NT2/D1 (cell line): ENCODE results near the gene PTTG2.
"Not testable (repeated sequence)": the region's sequence is repeated elsewhere in the genome, so short reads cannot be mapped to it uniquely, and the experiment has no call there.

ENCODE experiments used
- DNase-seq: peaks from one replicate; pipeline ENCODE4 v3.0.0-alpha.2; 2011; ENCODE audit warnings: low read depth, low spot score
- H3K27me3 ChIP-seq: 2 replicates; pipeline ENCODE4 v1.6.0; 2011; ENCODE audit warnings: mild to moderate bottlenecking; ENCODE audit not compliant: insufficient read length, insufficient read depth
- H3K36me3 ChIP-seq: 2 replicates; pipeline ENCODE4 v1.6.1; 2011; ENCODE audit warnings: mild to moderate bottlenecking, low read length, mixed read lengths; ENCODE audit not compliant: insufficient read depth, insufficient read length
- H3K4me1 ChIP-seq: 2 replicates; pipeline ENCODE4 v1.5.1; 2011; ENCODE audit not compliant: insufficient read depth, insufficient read length
- H3K4me3 ChIP-seq: 2 replicates; pipeline ENCODE4 v1.5.1; 2011; ENCODE audit warnings: low read depth; ENCODE audit not compliant: insufficient read length
- H3K9ac ChIP-seq: 2 replicates; pipeline ENCODE4 v1.6.0; 2011; ENCODE audit warnings: low read depth; ENCODE audit not compliant: insufficient read length
- H3K9me3 ChIP-seq: 2 replicates; pipeline ENCODE4 v1.5.1; 2011; ENCODE audit warnings: mild to moderate bottlenecking, low read length; ENCODE audit not compliant: insufficient read depth
- SUZ12 ChIP-seq: IDR thresholded peaks from 2 replicates; pipeline ENCODE4 v1.6.1; 2011; ENCODE audit not compliant: insufficient read length, insufficient read depth; ENCODE audit errors: extremely low read depth
- YY1 ChIP-seq: IDR thresholded peaks from 2 replicates; pipeline ENCODE4 v1.6.1; 2011; ENCODE audit not compliant: insufficient read length, insufficient read depth
- ZNF274 ChIP-seq: IDR thresholded peaks from 2 replicates; pipeline ENCODE4 v1.6.1; 2011; ENCODE audit warnings: mild to moderate bottlenecking, low read depth, low read length

PTTG2 gene

DNA sequence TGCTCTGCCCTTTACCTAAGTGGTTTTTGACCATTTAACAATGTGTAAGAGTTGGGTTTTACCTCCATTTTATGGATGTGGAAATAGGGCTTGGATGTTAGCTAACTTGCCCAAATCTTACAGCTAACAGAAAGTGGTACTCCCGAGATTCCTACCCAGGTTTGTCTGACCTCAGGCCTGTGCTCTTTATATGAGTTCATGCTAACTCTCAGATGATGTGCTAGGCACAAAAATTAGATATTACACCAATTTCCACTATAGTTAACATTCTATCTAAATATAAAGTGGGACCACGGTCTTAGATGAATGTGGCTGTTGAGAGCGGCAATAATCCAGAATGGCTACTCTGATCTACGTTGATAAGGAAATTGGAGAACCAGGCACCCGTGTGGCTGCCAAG, at the start of gene PTTG2:
Gene PTTG2, plus strand, starts transcription at position 301 of the 400 bp plus-strand sequence. Its CDS starts 37 bp downstream, at position 338.
- no peak for DNase-seq
- TF ChIP-seq YY1 (no peak), ZNF274 (no peak), SUZ12 (no peak)
- H3K27me3 ChIP-seq, result no peaks in the 10 kb centered on the region
- no peaks in the 10 kb centered on the region for H3K36me3 ChIP-seq
- H3K4me1 ChIP-seq, result no peaks in the 10 kb centered on the region
- no peaks in the 10 kb centered on the region for H3K9me3 ChIP-seq
- H3K4me3 ChIP-seq, result no peak within 1 kb of the TSS
- no peak within 1 kb of the TSS for H3K9ac ChIP-seq

- Histone ChIP-seq H3K36me3 (no peaks in the 10 kb centered on the region), H3K4me1 (no peaks in the 10 kb centered on the region), H3K4me3 (no peak overlapping the region), H3K9me3 (no peaks in the 10 kb centered on the region), H3K9ac (no peak overlapping the region), H3K27me3 (no peaks in the 10 kb centered on the region)
- no peak for TF ChIP-seq SUZ12
- no peak for TF ChIP-seq ZNF274
- TF ChIP-seq YY1, result no peak
- no peak for DNase-seq
Measured at GRCh38 chr4:37914539-37914938, 45.7 kb upstream of the PTTG2 start.

DNA sequence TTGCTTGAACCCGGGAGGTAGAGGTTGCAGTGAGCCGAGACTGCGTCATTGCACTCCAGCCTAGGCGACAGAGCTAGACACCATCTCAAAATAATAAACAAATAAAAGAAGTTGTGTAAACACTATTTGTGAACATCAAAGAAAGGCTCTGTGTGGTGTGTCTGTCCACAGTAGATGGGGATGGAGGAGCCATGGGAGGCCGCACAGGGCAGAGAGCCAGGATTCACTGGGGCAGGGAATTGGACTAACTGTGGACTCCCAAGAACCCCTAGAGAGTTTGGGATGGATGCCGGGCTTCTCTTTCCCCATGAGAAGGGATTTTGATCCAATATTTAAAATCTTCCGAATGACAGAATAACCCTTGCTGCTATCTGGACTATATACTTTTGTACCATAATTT, 42.8 kb upstream of the PTTG2 start:
- H3K27me3 ChIP-seq, result no peaks in the 10 kb centered on the region
- no peak for DNase-seq
- no peaks in the 10 kb centered on the region for H3K4me1 ChIP-seq
- H3K9me3 ChIP-seq, result no peaks in the 10 kb centered on the region
- no peaks in the 10 kb centered on the region for H3K36me3 ChIP-seq
- no peak overlapping the region for H3K4me3 ChIP-seq
- TF ChIP-seq YY1 (no peak), SUZ12 (no peak), ZNF274 (no peak)
- H3K9ac ChIP-seq, result no peak overlapping the region

GRCh38 chr4:37918653-37919052, 41.5 kb upstream of the PTTG2 start:
- H3K36me3 ChIP-seq, result no peaks in the 10 kb centered on the region
- TF ChIP-seq YY1, result no peak
- no peak for TF ChIP-seq SUZ12
- DNase-seq, result no peak
- no peaks in the 10 kb centered on the region for H3K27me3 ChIP-seq
- H3K9me3 ChIP-seq, result no peaks in the 10 kb centered on the region
- H3K9ac ChIP-seq, result no peak overlapping the region
- no peaks in the 10 kb centered on the region for H3K4me1 ChIP-seq
- no peak overlapping the region for H3K4me3 ChIP-seq

- H3K9ac ChIP-seq, result no peak overlapping the region
- no peaks in the 10 kb centered on the region for H3K9me3 ChIP-seq
- no peaks in the 10 kb centered on the region for H3K27me3 ChIP-seq
- no peaks in the 10 kb centered on the region for H3K36me3 ChIP-seq
- no peak for DNase-seq
- no peak for TF ChIP-seq SUZ12
- TF ChIP-seq YY1, result no peak
- H3K4me3 ChIP-seq, result no peak overlapping the region
- H3K4me1 ChIP-seq, result no peaks in the 10 kb centered on the region
Measured at GRCh38 chr4:37922328-37922727, 37.9 kb upstream of the PTTG2 start.

- not testable (repeated sequence) for H3K4me1 ChIP-seq, H3K9ac ChIP-seq, H3K4me3 ChIP-seq, H3K27me3 ChIP-seq, H3K36me3 ChIP-seq, DNase-seq, H3K9me3 ChIP-seq
Measured at GRCh38 chr4:37923089-37923488, 37.1 kb upstream of the PTTG2 start.

DNA sequence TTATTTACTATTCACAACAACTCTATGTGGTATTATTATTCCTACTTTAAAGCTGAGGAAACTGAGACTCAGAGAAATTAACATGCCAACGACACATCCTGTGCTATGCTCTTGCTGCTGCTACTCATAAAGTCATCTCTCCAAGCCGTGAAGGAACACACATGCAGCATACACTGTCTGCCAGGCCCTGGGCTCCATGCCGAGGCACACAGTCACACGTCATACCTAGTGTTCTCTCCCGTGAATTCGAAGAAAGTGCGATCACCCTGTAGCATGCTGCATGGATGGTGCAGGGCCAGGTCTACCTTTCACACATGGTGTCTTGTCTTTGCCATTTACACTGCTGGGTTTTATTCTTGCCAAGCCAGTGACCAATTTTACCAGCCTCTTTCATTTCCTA, 35.3 kb upstream of the PTTG2 start:
- Histone ChIP-seq H3K9me3 (no peaks in the 10 kb centered on the region), H3K36me3 (no peaks in the 10 kb centered on the region), H3K9ac (no peak overlapping the region), H3K4me3 (no peak overlapping the region), H3K4me1 (no peaks in the 10 kb centered on the region), H3K27me3 (no peaks in the 10 kb centered on the region)
- TF ChIP-seq YY1 (no peak), ZNF274 (no peak), SUZ12 (no peak)
- no peak for DNase-seq

DNA sequence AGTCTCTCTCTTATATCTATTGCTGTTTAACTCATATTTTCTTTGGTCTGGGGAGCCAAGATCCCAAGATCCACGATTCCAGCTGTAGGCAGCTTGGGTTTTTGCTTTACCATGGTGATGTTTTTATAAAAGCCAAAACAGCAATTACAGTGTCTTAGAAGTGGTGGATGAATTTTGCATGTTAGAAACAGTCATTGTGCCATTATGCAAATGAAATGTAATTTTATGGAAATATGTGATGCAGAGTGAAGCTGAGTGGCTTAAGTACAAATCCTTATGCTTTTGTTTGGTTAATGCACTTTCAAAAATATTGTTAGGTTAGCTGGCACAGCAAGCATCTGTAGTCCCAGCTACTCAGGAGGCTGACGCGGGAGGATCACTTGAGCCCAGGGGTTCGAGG, 32.8 kb upstream of the PTTG2 start:
- Histone ChIP-seq H3K9ac (no peak overlapping the region), H3K27me3 (no peaks in the 10 kb centered on the region), H3K4me3 (no peak overlapping the region), H3K9me3 (no peaks in the 10 kb centered on the region), H3K36me3 (no peaks in the 10 kb centered on the region), H3K4me1 (no peaks in the 10 kb centered on the region)
- TF ChIP-seq YY1 (no peak), ZNF274 (no peak), SUZ12 (no peak)
- no peak for DNase-seq
